HL-60 (cell line): ENCODE measurements around the gene NRXN3.

ENCODE experiments used
- DNase-seq, 2 experiments: peaks; one replicate each; pipeline ENCODE4 v3.0.0-alpha.2; 2010 to 2020; ENCODE audit warnings: low read depth in 1 of 2, low spot score in 1 of 2
- H3K27ac ChIP-seq: fragments of 250-450 bp; sonication (Bioruptor Pico); replicated peaks from 2 replicates; pipeline ENCODE4 v1.5.1; 2020; ENCODE audit warnings: mild to moderate bottlenecking, moderate library complexity
- H3K27me3 ChIP-seq: fragments of 250-450 bp; sonication (Bioruptor Pico); 2 replicates; pipeline ENCODE4 v1.5.1; 2021; ENCODE audit warnings: mild to moderate bottlenecking, moderate library complexity; ENCODE audit not compliant: insufficient read depth, poor library complexity, severe bottlenecking
- H3K4me3 ChIP-seq: replicated peaks from 2 replicates; pipeline ENCODE4 v1.5.1; 2011; ENCODE audit warnings: mild to moderate bottlenecking, control low read depth, low read length; ENCODE audit not compliant: insufficient read depth
- CTCF ChIP-seq: IDR thresholded peaks from one replicate; pipeline ENCODE4 v1.5.1; 2011; ENCODE audit warnings: low read length, control low read depth, inconsistent platforms; ENCODE audit not compliant: insufficient read depth
- GABPA ChIP-seq: IDR thresholded peaks from 2 replicates; pipeline ENCODE4 v1.6.1; 2012; ENCODE audit warnings: low read depth
- POLR2AphosphoS5 ChIP-seq: IDR thresholded peaks from 2 replicates; pipeline ENCODE4 v1.6.1; 2012; ENCODE audit warnings: low read depth
- REST ChIP-seq: IDR thresholded peaks from 2 replicates; pipeline ENCODE4 v1.6.1; 2012; ENCODE audit warnings: low read depth; ENCODE audit not compliant: insufficient replicate concordance
- SPI1 ChIP-seq: IDR thresholded peaks from 2 replicates; pipeline ENCODE4 v1.6.1; 2012; ENCODE audit warnings: low read depth, mild to moderate bottlenecking, borderline replicate concordance

The NRXN3 gene

DNA sequence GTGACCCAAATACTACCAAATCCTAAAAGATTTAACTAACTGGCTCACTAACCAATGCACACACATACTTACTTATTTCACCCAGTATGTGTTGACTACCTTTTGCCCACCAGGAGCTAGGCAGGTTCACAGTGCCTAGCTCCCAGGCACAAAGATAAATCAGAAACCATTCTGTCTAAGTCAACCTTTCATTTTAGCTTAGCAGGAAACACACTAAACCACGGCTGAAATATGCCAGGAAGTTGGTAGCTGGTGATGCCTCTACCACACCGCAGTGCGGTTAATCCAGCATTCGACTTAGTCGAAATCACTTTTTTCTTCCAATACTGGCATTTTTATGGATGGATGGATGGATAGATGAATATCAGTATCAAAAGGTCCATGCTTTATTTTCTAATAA, 1443.5 kb downstream of the NRXN3 start:
- no peak for DNase-seq
- TF ChIP-seq CTCF (no peak), POLR2AphosphoS5 (no peak), GABPA (no peak), REST (no peak), SPI1 (no peak)
- Histone ChIP-seq H3K27ac (no peak overlapping the region), H3K27me3 (no peaks in the 10 kb centered on the region), H3K4me3 (no peak overlapping the region)

DNA sequence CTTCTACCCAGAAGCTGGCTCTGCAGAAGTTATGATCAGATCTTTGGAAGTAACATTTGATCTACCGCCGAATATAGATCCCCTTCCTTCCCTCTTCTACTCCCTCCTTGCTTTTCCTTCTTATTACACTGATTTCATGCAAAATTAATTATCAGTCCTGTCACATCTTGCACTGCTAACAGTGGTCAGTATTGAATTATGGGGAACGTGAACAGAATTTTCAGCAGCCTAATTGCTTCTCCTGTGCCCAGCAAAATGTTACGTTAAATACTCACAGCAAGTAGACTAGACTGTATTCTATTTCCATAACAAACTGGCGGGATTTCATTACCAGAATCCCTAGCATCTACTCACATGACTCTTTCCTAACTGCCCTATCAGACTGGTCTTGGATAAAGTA, 1444.3 kb downstream of the NRXN3 start:
- Histone ChIP-seq H3K27ac (no peak overlapping the region), H3K4me3 (no peak overlapping the region), H3K27me3 (no peaks in the 10 kb centered on the region)
- no peak for DNase-seq
- no peak for TF ChIP-seq POLR2AphosphoS5
- no peak for TF ChIP-seq SPI1
- no peak for TF ChIP-seq REST

DNA sequence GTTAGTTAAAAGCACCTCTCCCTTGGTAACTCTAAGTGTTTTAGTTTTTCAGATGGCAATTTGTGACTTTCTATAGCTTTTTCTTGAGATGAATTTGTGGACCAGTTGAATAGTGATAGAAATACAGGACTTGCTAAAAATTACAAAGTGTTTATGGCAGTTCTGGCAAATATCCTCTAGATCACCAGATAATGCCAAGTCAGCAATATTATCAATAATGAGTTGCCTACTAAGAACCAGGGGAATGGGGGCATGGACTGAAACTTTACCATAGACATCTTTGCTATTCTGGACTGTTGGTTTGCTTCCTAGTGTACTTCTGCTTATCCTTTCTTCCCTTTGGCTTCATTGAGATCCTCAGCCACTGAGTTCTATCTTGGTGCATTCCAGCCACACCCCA, 1456.9 kb downstream of the NRXN3 start:
- TF ChIP-seq CTCF (no peak), SPI1 (no peak), GABPA (no peak), POLR2AphosphoS5 (no peak), REST (no peak)
- Histone ChIP-seq H3K27ac (no peak overlapping the region), H3K27me3 (no peaks in the 10 kb centered on the region), H3K4me3 (no peak overlapping the region)
- DNase-seq = no peak
